ENCODE data around the gene SMCR8. TPM values are rescaled to one million over a fixed set of nuclear protein-coding genes. Genes with fewer than 3 reads are reported as not detected.
"Not testable (repeated sequence)": the region's sequence is repeated elsewhere in the genome, so short reads cannot be mapped to it uniquely, and the experiment has no call there.

The SMCR8 gene
- total RNA-seq, 4 donors from 2014 or later, result 3.6 to 16.2 (median 10.1) TPM

DNA sequence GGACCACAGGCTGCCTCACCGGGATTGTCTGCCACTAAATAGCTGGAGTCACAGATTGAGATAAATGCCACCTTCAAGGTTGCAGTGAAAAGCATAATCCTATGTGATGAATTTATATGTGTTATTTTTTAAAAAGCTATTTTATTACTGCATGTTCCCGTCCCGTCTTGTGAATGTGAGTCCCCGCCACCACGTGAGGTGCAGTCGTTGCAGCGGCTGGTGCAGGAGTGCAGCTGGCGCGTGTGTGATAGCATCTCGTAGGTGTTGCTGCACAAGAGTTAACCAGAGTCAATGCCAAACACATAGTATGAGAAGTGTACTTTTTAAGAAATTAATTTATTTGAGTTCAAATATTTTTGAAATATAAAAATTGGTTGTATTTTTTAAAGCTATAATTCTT is 12.5 kb downstream of the SMCR8 start:
- H3K27ac ChIP-seq, result no peak overlapping the region
- no peak overlapping the region for H3K4me3 ChIP-seq
- H3K36me3 ChIP-seq, result no peaks in the 10 kb centered on the region
- no peaks in the 10 kb centered on the region for H3K27me3 ChIP-seq
- intact Hi-C loops (cut with DNase I; ENCODE audit: low total_unique reads), result no loop called here
- no peaks in the 10 kb centered on the region for H3K9me3 ChIP-seq
- no peaks in the 10 kb centered on the region for H3K4me1 ChIP-seq
- TF ChIP-seq POLR2A (IDR thresholded peaks at IDR 0.05), result no peak
- DNase-seq, result no peak

DNA sequence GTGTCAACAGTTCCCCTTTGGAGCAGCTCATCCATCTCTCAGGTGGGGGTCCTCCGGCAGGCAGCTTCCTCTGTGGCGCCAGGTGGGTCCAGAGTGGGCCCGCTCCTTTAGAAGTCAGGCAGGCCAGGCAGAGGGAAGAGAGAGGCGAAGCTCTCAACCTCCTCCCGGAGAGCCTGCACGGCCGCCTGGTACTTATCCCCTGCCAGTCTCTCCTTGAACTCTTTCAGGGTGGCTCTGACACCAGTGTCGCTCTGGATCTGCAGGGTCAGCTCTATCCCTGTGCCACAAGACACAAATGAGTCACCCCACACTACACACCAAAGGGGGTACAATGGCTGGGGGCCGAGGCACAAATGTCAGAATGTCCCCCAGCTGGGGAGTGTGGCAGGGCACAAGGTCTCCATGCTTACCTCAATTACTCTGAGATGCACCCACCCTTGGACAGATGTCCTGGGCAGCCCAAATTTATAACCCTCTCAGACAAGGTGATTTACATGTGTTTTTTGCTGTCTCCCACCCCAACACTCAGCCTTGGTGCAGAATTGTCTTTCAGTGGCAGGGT is 13.6 kb downstream of the SMCR8 start:
- Histone ChIP-seq H3K36me3 (no peaks in the 10 kb centered on the region), H3K27ac (no peak overlapping the region), H3K4me3 (no peak overlapping the region), H3K4me1 (no peaks in the 10 kb centered on the region), H3K9me3 (no peaks in the 10 kb centered on the region), H3K27me3 (no peaks in the 10 kb centered on the region)
- intact Hi-C loops (cut with DNase I; ENCODE audit: low total_unique reads), result no loop called here
- no peak for TF ChIP-seq POLR2A (IDR thresholded peaks at IDR 0.05)
- TF ChIP-seq, protein P1, sequence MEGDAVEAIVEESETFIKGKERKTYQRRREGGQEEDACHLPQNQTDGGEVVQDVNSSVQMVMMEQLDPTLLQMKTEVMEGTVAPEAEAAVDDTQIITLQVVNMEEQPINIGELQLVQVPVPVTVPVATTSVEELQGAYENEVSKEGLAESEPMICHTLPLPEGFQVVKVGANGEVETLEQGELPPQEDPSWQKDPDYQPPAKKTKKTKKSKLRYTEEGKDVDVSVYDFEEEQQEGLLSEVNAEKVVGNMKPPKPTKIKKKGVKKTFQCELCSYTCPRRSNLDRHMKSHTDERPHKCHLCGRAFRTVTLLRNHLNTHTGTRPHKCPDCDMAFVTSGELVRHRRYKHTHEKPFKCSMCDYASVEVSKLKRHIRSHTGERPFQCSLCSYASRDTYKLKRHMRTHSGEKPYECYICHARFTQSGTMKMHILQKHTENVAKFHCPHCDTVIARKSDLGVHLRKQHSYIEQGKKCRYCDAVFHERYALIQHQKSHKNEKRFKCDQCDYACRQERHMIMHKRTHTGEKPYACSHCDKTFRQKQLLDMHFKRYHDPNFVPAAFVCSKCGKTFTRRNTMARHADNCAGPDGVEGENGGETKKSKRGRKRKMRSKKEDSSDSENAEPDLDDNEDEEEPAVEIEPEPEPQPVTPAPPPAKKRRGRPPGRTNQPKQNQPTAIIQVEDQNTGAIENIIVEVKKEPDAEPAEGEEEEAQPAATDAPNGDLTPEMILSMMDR (IDR thresholded peaks at IDR 0.05), result no peak
- DNase-seq, result no peak

DNA sequence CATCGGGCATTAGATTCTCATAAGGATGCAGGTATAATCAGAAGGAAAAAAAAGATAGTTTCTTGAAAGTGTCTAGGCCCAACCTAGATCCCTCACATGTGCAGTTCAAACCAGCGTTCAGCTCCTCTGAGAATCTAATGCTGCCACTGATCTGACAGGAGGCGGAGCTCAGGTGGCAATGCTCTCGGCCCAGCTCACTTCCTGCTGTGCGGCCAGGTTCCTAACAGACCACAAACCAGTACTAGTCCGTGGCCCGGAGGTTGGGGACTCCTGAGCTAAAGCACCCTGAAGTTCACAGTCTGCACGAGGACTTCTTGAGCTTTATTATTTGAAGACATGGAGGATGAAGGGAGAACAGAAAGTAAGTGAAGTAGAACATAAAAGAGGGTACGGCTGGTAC is 16.8 kb downstream of the SMCR8 start:
- H3K36me3 ChIP-seq, result no peaks in the 10 kb centered on the region
- no peak for DNase-seq
- H3K27ac ChIP-seq, result no peak overlapping the region
- no peaks in the 10 kb centered on the region for H3K9me3 ChIP-seq
- intact Hi-C loops (cut with DNase I; ENCODE audit: low total_unique reads), result no loop called here
- no peaks in the 10 kb centered on the region for H3K4me1 ChIP-seq
- H3K4me3 ChIP-seq, result no peak overlapping the region
- no peak for TF ChIP-seq POLR2A (IDR thresholded peaks at IDR 0.05)
- TF ChIP-seq, protein P1 (IDR thresholded peaks at IDR 0.05), result no peak
- no peaks in the 10 kb centered on the region for H3K27me3 ChIP-seq

DNA sequence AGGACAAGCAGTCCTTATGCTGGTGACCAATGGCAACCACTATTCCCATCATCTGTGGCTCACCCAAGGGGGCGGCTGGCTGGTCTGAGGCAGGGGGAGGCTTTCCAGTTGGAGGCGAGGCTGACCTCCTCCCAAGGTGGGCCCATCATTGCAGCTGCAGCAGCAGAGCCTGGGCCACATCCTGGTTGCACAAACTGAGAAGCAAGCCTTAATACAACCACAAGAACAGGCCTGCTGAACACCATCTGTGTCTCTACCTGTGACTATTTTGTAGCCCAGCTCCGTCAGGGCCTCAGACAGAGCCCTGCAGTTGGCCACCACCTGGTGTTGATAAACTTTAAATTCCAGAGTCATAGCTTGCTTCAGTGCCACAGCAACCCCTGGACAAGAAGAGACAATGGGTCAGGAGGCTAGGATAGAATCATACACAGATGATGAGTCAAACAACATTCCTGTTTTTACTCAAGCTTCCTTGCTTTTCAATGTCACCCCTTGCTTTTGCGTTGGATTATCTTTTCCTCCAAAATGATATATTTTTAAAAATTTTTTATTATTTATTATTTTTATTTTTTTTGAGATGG is 17.9 kb downstream of the SMCR8 start:
- no peaks in the 10 kb centered on the region for H3K27me3 ChIP-seq
- no peak overlapping the region for H3K27ac ChIP-seq
- TF ChIP-seq, protein P1 (IDR thresholded peaks at IDR 0.05), result no peak
- no peak for TF ChIP-seq POLR2A (IDR thresholded peaks at IDR 0.05)
- H3K4me3 ChIP-seq, result no peak overlapping the region
- H3K4me1 ChIP-seq, result no peaks in the 10 kb centered on the region
- no peaks in the 10 kb centered on the region for H3K36me3 ChIP-seq
- intact Hi-C loops (cut with DNase I; ENCODE audit: low total_unique reads), result no loop called here
- no peak for DNase-seq
- no peaks in the 10 kb centered on the region for H3K9me3 ChIP-seq

DNA sequence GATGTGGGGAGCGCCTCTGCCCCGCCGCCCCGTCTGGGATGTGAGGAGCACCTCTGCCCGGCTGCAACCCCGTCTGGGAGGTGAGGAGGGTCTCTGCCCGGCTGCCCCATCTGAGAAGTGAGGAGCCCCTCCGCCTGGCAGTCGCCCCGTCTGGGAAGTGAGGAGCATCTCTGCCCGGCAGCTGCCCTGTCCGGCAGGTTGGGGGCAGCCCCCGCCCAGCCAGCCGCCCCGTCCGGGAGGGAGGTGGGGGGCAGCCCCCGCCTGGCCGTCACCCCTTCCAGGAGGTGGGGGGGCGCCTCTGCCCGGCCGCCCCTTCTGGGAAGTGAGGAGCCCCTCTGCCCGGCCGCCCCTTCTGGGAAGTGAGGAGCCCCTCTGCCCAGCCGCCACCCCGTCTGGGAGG is 23.1 kb downstream of the SMCR8 start:
- DNase-seq; intact Hi-C loops (cut with DNase I; ENCODE audit: low total_unique reads); H3K36me3 ChIP-seq; H3K4me3 ChIP-seq; H3K4me1 ChIP-seq; H3K9me3 ChIP-seq; H3K27ac ChIP-seq; H3K27me3 ChIP-seq: not testable (repeated sequence)

DNA sequence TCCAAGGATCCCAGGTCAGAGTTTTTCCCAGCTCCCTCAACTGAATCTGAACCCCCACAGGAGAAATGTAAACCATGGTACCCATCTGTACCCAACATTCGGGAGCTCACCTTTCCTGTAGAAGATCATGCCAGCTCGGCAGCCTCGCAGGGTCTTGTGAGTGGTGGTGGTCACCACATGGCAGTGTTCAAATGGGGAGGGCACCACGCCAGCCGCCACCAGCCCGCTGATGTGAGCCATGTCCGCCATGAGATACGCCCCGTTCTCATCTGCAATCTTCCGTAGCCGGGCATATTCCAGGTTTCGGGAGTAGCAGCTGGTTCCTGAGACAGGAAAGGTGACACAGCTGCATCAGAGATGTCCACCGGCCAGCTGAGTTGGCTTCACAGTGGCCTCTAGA is 24.8 kb downstream of the SMCR8 start:
- no peak overlapping the region for H3K4me3 ChIP-seq

More for the DNA sequence above, 24.8 kb downstream of the SMCR8 start:
- TF ChIP-seq, protein P1 (IDR thresholded peaks at IDR 0.05), result no peak
- TF ChIP-seq POLR2A (IDR thresholded peaks at IDR 0.05), result no peak
- no peaks in the 10 kb centered on the region for H3K4me1 ChIP-seq
- intact Hi-C loops (cut with DNase I; ENCODE audit: low total_unique reads), result no loop called here
- DNase-seq, result no peak
- no peaks in the 10 kb centered on the region for H3K9me3 ChIP-seq
- no peaks in the 10 kb centered on the region for H3K36me3 ChIP-seq
- H3K27me3 ChIP-seq, result no peaks in the 10 kb centered on the region
- no peak overlapping the region for H3K27ac ChIP-seq

Measured in uterus (tissue), 4 donors.